Activated naive CD4-positive, alpha-beta T cell treated with anti-CD3 and anti-CD28 coated beads, Interleukin-2, amount 50 U/mL, for 72 hours (primary cell): ENCODE results near the gene CNTNAP2. TPM values are rescaled to one million over a fixed set of nuclear protein-coding genes. Genes with fewer than 3 reads are reported as not detected.
A peak's percentile ranks its signal among the peaks of the same experiment; 100 is the strongest.

Experiments used
- ATAC-seq, 2 donors: fragments of 150-1000 bp; cut with Tn5 transposase; 2 replicates each; pipeline ENCODE4 v1.10.0; 2021; ENCODE audit warnings: mild to moderate bottlenecking in 2 of 2, moderate library complexity in 2 of 2
- DNase-seq, 2 donors: peaks; one replicate each; pipeline ENCODE4 v3.0.0; 2021 to 2022; ENCODE audit warnings: low spot score in 2 of 2
- H3K27ac Mint-ChIP-seq, 2 donors: one replicate each; pipeline ENCODE4 v1.8.0; 2022; ENCODE audit warnings: mild to moderate bottlenecking in 2 of 2, mixed read lengths in 2 of 2
- H3K36me3 Mint-ChIP-seq, 2 donors: one replicate each; pipeline ENCODE4 v1.8.0; 2022; ENCODE audit warnings: mixed read lengths in 2 of 2
- H3K9me3 Mint-ChIP-seq, 2 donors: one replicate each; pipeline ENCODE4 v1.8.0; 2022; ENCODE audit warnings: mixed read lengths in 2 of 2
- total RNA-seq, 2 donors: library from RNA; stranded (reverse); gene quantifications; one replicate each; pipeline ENCODE4 v1.2.3, GENCODE V29; 2022

Gene CNTNAP2
- total RNA-seq, 2 donors from 2014 or later = not detected

- ATAC-seq = no peak
- DNase-seq = no peak
- Mint-ChIP-seq H3K9me3 (no peaks in the 10 kb centered on the region), H3K36me3 (no peaks in the 10 kb centered on the region), H3K27ac (no peak overlapping the region)
These were observed 1966.8 kb downstream of the CNTNAP2 start for GRCh38 chr7:148083448-148083847.

GRCh38 chr7:148084138-148084537, 1967.5 kb downstream of the CNTNAP2 start:
- ATAC-seq (no peak), DNase-seq (peak in 1 of 2 donors; percentile 8)
- no peaks in the 10 kb centered on the region for H3K36me3 Mint-ChIP-seq
- H3K9me3 Mint-ChIP-seq = no peaks in the 10 kb centered on the region
- no peak overlapping the region for H3K27ac Mint-ChIP-seq

- no peaks in the 10 kb centered on the region for H3K9me3 Mint-ChIP-seq
- no peak for DNase-seq
- H3K36me3 Mint-ChIP-seq = no peaks in the 10 kb centered on the region
- no peak overlapping the region for H3K27ac Mint-ChIP-seq
- no peak for ATAC-seq
These were observed 1975.3 kb downstream of the CNTNAP2 start for GRCh38 chr7:148091882-148092281.

GRCh38 chr7:148093375-148094166, 1977.0 kb downstream of the CNTNAP2 start:
- Mint-ChIP-seq H3K36me3 (no peaks in the 10 kb centered on the region), H3K27ac (no peak overlapping the region), H3K9me3 (no peaks in the 10 kb centered on the region)
- DNase-seq = no peak
- ATAC-seq = no peak

GRCh38 chr7:148095066-148095465, 1978.5 kb downstream of the CNTNAP2 start:
- DNase-seq (no peak), ATAC-seq (no peak)
- peaks cover 0 to 2% of the 10 kb centered on the region in 2 donors for H3K9me3 Mint-ChIP-seq
- H3K27ac Mint-ChIP-seq = no peak overlapping the region
- H3K36me3 Mint-ChIP-seq = no peaks in the 10 kb centered on the region

- H3K27ac Mint-ChIP-seq = no peak overlapping the region
- H3K9me3 Mint-ChIP-seq = peaks cover 4 to 5% of the 10 kb centered on the region in 2 donors
- ATAC-seq (no peak), DNase-seq (no peak)
- no peaks in the 10 kb centered on the region for H3K36me3 Mint-ChIP-seq
These were observed 1987.6 kb downstream of the CNTNAP2 start for GRCh38 chr7:148104136-148104716.

- ATAC-seq (no peak), DNase-seq (no peak)
- Mint-ChIP-seq H3K9me3 (peaks cover 3 to 5% of the 10 kb centered on the region in 2 donors), H3K27ac (no peak overlapping the region), H3K36me3 (no peaks in the 10 kb centered on the region)
These were observed 1988.3 kb downstream of the CNTNAP2 start for GRCh38 chr7:148104924-148105323.

- H3K9me3 Mint-ChIP-seq = peaks cover 0 to 5% of the 10 kb centered on the region in 2 donors
- no peaks in the 10 kb centered on the region for H3K36me3 Mint-ChIP-seq
- DNase-seq (no peak), ATAC-seq (no peak)
- H3K27ac Mint-ChIP-seq = no peak overlapping the region
These were observed 1989.3 kb downstream of the CNTNAP2 start for GRCh38 chr7:148105853-148106252.

- DNase-seq (no peak), ATAC-seq (no peak)
- Mint-ChIP-seq H3K36me3 (no peaks in the 10 kb centered on the region), H3K27ac (no peak overlapping the region), H3K9me3 (peaks cover 0 to 5% of the 10 kb centered on the region in 2 donors)
These were observed 1991.0 kb downstream of the CNTNAP2 start for GRCh38 chr7:148107443-148108127.

- Mint-ChIP-seq H3K9me3 (no peaks in the 10 kb centered on the region), H3K27ac (no peak overlapping the region), H3K36me3 (no peaks in the 10 kb centered on the region)
- DNase-seq (no peak), ATAC-seq (no peak)
These were observed 1991.8 kb downstream of the CNTNAP2 start for GRCh38 chr7:148108381-148108780.

GRCh38 chr7:148110097-148110868, 1993.7 kb downstream of the CNTNAP2 start:
- Mint-ChIP-seq H3K27ac (no peak overlapping the region), H3K9me3 (no peaks in the 10 kb centered on the region), H3K36me3 (no peaks in the 10 kb centered on the region)
- no peak for DNase-seq
- ATAC-seq = no peak

GRCh38 chr7:148114804-148115203, 1998.2 kb downstream of the CNTNAP2 start:
- Mint-ChIP-seq H3K27ac (no peak overlapping the region), H3K36me3 (no peaks in the 10 kb centered on the region), H3K9me3 (peaks cover 0 to 6% of the 10 kb centered on the region in 2 donors)
- ATAC-seq (no peak), DNase-seq (no peak)

- no peak for DNase-seq
- no peak overlapping the region for H3K27ac Mint-ChIP-seq
These were observed 1998.7 kb downstream of the CNTNAP2 start for GRCh38 chr7:148115308-148115707.

GRCh38 chr7:148116195-148116594, 1999.6 kb downstream of the CNTNAP2 start:
- H3K27ac Mint-ChIP-seq = no peak overlapping the region
- ATAC-seq (no peak), DNase-seq (no peak)
- peaks cover 0 to 6% of the 10 kb centered on the region in 2 donors for H3K9me3 Mint-ChIP-seq
- H3K36me3 Mint-ChIP-seq = no peaks in the 10 kb centered on the region

More at GRCh38 chr7:148115308-148115707, 1998.7 kb downstream of the CNTNAP2 start:
- no peak for ATAC-seq
- H3K36me3 Mint-ChIP-seq = no peaks in the 10 kb centered on the region
- H3K9me3 Mint-ChIP-seq = peaks cover 0 to 6% of the 10 kb centered on the region in 2 donors

GRCh38 chr7:148116829-148117403, 2000.3 kb downstream of the CNTNAP2 start:
- no peak for DNase-seq
- H3K27ac Mint-ChIP-seq = no peak overlapping the region
- peaks cover 0 to 6% of the 10 kb centered on the region in 2 donors for H3K9me3 Mint-ChIP-seq
- no peak for ATAC-seq
- H3K36me3 Mint-ChIP-seq = no peaks in the 10 kb centered on the region

- DNase-seq (no peak), ATAC-seq (no peak)
- H3K9me3 Mint-ChIP-seq = peaks cover 0 to 6% of the 10 kb centered on the region in 2 donors
- no peak overlapping the region for H3K27ac Mint-ChIP-seq
- no peaks in the 10 kb centered on the region for H3K36me3 Mint-ChIP-seq
These were observed 2001.8 kb downstream of the CNTNAP2 start for GRCh38 chr7:148118371-148118770.
